K562 (cell line): ENCODE measurements around the gene NMRK1. TPM values are rescaled to one million over a fixed set of nuclear protein-coding genes. Genes with fewer than 3 reads are reported as not detected.
A peak's percentile ranks its signal among the peaks of the same experiment; 100 is the strongest.

ENCODE experiments used
- ARID3B ChIP-seq: fragments of 250-450 bp; sonication (Bioruptor Pico); IDR thresholded peaks from 2 replicates; pipeline ENCODE4 v1.4.0; 2020; ENCODE audit warnings: borderline replicate concordance
- CAMTA2 ChIP-seq: fragments of 250-450 bp; sonication (Bioruptor Pico); conservative IDR thresholded peaks from 2 replicates; pipeline ENCODE4 v1.5.1; 2022
- CEBPG ChIP-seq, 3 experiments: fragments of 200-800 bp in 1 of 3; sonication (Bioruptor generic) in 1 of 3; sonication (generic) in 1 of 3; formaldehyde crosslinking in 1 of 3; IDR thresholded peaks in 2 of 3; conservative IDR thresholded peaks in 1 of 3; 2 replicates each; pipeline versions ENCODE4 v1.6.1 to v1.8.0; 2016 to 2022; ENCODE audit warnings: missing compliant biosample characterization in 2 of 3, missing genetic modification characterization in 2 of 3, mild to moderate bottlenecking in 1 of 3, missing genetic modification reagents in 1 of 3
- EP400 ChIP-seq: fragments of 450-650 bp; IDR thresholded peaks from 2 replicates; pipeline ENCODE4 v1.6.1; 2017; ENCODE audit warnings: antibody characterized with exemption, mild to moderate bottlenecking, moderate library complexity
- HSF4 ChIP-seq: fragments of 250-450 bp; sonication (Bioruptor Pico); IDR thresholded peaks from 2 replicates; pipeline ENCODE4 v2.1.2; 2022; ENCODE audit warnings: mild to moderate bottlenecking, moderate library complexity, borderline replicate concordance
- IRF9 ChIP-seq: fragments of 450-650 bp; IDR thresholded peaks from 2 replicates; pipeline ENCODE4 v1.6.1; 2016; ENCODE audit warnings: missing biosample characterization, missing genetic modification characterization
- JUNB ChIP-seq: fragments of 450-650 bp; formaldehyde crosslinking; conservative IDR thresholded peaks from 2 replicates; pipeline ENCODE4 v1.4.0; 2020; ENCODE audit warnings: mild to moderate bottlenecking
- L3MBTL2 ChIP-seq: fragments of 450-650 bp; IDR thresholded peaks from 2 replicates; pipeline ENCODE4 v1.6.1; 2016; ENCODE audit warnings: mild to moderate bottlenecking, moderate library complexity
- LARP7 ChIP-seq: fragments of 450-650 bp; IDR thresholded peaks from 2 replicates; pipeline ENCODE4 v1.6.1; 2016
- MAX ChIP-seq: sonication (generic); formaldehyde crosslinking; IDR thresholded peaks from 2 replicates; pipeline ENCODE4 v1.9.0; 2022; ENCODE audit warnings: mild to moderate bottlenecking, missing genetic modification reagents
- POLR2AphosphoS2 ChIP-seq: IDR thresholded peaks from 2 replicates; pipeline ENCODE4 v1.6.1; 2012; ENCODE audit warnings: low read length, improper control_type of control experiment
- PTTG1 ChIP-seq: fragments of 450-650 bp; IDR thresholded peaks from 2 replicates; pipeline ENCODE4 v1.6.1; 2016; ENCODE audit warnings: low read depth, mild to moderate bottlenecking, missing genetic modification characterization, missing compliant biosample characterization
- SREBF2 ChIP-seq: sonication (generic); formaldehyde crosslinking; IDR thresholded peaks from 2 replicates; pipeline ENCODE4 v1.4.0; 2020; ENCODE audit warnings: mild to moderate bottlenecking, missing genetic modification reagents
- UBTF ChIP-seq, 2 experiments: IDR thresholded peaks; 2 replicates each; pipeline ENCODE4 v1.6.1; 2012; ENCODE audit warnings: improper control_type of control experiment in 2 of 2, low read depth in 2 of 2, low read length in 2 of 2, borderline replicate concordance in 1 of 2
- YBX1 ChIP-seq: fragments of 450-650 bp; IDR thresholded peaks from 2 replicates; pipeline ENCODE4 v1.7.1; 2016; ENCODE audit warnings: mild to moderate bottlenecking
- ZNF143 ChIP-seq: sonication (generic); formaldehyde crosslinking; IDR thresholded peaks from 2 replicates; pipeline ENCODE4 v1.9.0; 2022; ENCODE audit warnings: mild to moderate bottlenecking, missing genetic modification reagents
- ZNF277 ChIP-seq: fragments of 250-450 bp; sonication (Bioruptor Pico); IDR thresholded peaks from 2 replicates; pipeline ENCODE4 v1.8.0; 2022; ENCODE audit warnings: inconsistent platforms, mild to moderate bottlenecking, moderate library complexity, borderline replicate concordance
- ZNF511 ChIP-seq: sonication (generic); formaldehyde crosslinking; IDR thresholded peaks from 2 replicates; pipeline ENCODE4 v1.8.0; 2022; ENCODE audit warnings: mild to moderate bottlenecking, missing genetic modification reagents
- ZNF780A ChIP-seq: fragments of 250-450 bp; sonication (Bioruptor Pico); IDR thresholded peaks from 2 replicates; pipeline ENCODE4 v1.5.0; 2021; ENCODE audit warnings: mild to moderate bottlenecking
- polyA plus RNA-seq, 8 experiments: library from polyadenylated mRNA; depleted of rRNA in 4 of 8; stranded (reverse) in 5 of 8; unstranded in 3 of 8; fragments of >200 nt; fragmentation: Nextera tagmentation in 2 of 8; fragmentation: Illumina TruSeq in 1 of 8; extraction: Ambion mirVana in 2 of 8; extraction: Trizol in 1 of 8; gene quantifications; 2 replicates each; pipeline versions ENCODE4 v1.2.1 to v1.2.3, GENCODE V29; 2011 to 2014; ENCODE audit warnings: inconsistent platforms in 1 of 8, missing spikeins in 1 of 8
- total RNA-seq, 7 experiments: library from RNA; depleted of rRNA in 6 of 7; stranded (reverse); fragments of >200 nt in 6 of 7; fragmentation: Illumina TruSeq in 2 of 7; extraction: Trizol in 2 of 7; gene quantifications; 2 replicates each; pipeline versions ENCODE4 v1.2.1 to v1.2.3, GENCODE V29; 2011 to 2021; ENCODE audit warnings: low replicate concordance in 1 of 7

The NMRK1 gene
- total and polyA plus RNA-seq, 9 of the 15 experiments (the other 6 are each of a cell fraction or from before 2014, with no cell fraction given), result 1.1 to 3.5 (median 1.7) TPM

- TF ChIP-seq IRF9 (tag), result no peak
- 0 out of 4 replicates have a peak, but pooled peaks of 1 of the 2 experiments have one; percentile 62 for TF ChIP-seq UBTF (IDR thresholded peaks at IDR 0.05; ENCODE audit: borderline replicate concordance in 1 of 2, low read depth in 2 of 2, low read length in 2 of 2)
- peak; percentile 81 for TF ChIP-seq EP400
- TF ChIP-seq ZNF143 (CRISPR knock-in tag), result no peak
- TF ChIP-seq ARID3B, result no peak
- no peak for TF ChIP-seq ZNF277 (CRISPR knock-in tag)
- no peak for TF ChIP-seq HSF4 (CRISPR knock-in tag)
- TF ChIP-seq CEBPG (CRISPR knock-in tag; IDR thresholded peaks at IDR 0.05), result no peak
- TF ChIP-seq CEBPG (tag; conservative IDR thresholded peaks at IDR 0.05 in 1 of 2, IDR thresholded peaks at IDR 0.05 in 1 of 2), result no peak
- no peak; the same call in 1 of the 2 replicates for TF ChIP-seq ZNF511
- TF ChIP-seq PTTG1 (tag), result no peak
- no peak for TF ChIP-seq YBX1
- no peak for TF ChIP-seq JUNB (CRISPR knock-in tag)
- no peak for TF ChIP-seq SREBF2
- no peak for TF ChIP-seq LARP7
- no peak for TF ChIP-seq CAMTA2
- TF ChIP-seq L3MBTL2, result peak; percentile 98
- no peak for TF ChIP-seq ZNF780A (CRISPR knock-in tag)
- TF ChIP-seq POLR2AphosphoS2, result no peak
- TF ChIP-seq MAX (CRISPR knock-in tag), result peak; percentile 87
Observed at GRCh38 chr9:75027187-75028107, 60.5 kb downstream of the NMRK1 start (continued).
